Gastroesophageal sphincter (tissue), 4 donors: ENCODE measurements around the gene HMGN3. TPM values are rescaled to one million over a fixed set of nuclear protein-coding genes. Genes with fewer than 3 reads are reported as not detected.
"Not testable (repeated sequence)": the region's sequence is repeated elsewhere in the genome, so short reads cannot be mapped to it uniquely, and the experiment has no call there.

ENCODE experiments used
- ATAC-seq: fragments of 150-250 bp; one replicate; pipeline ENCODE4 v1.9.1; 2016; ENCODE audit warnings: mild to moderate bottlenecking, moderate library complexity
- H3K27ac ChIP-seq, 4 donors: fragments of 200-600 bp; sonication (generic) in 3 of 4; 1 replicate in 3 of 4; 2 replicates in 1 of 4; pipeline ENCODE4 v1.5.1; 2016 to 2019
- H3K27me3 ChIP-seq: fragments of 200-600 bp; sonication (generic); one replicate; pipeline ENCODE4 v1.5.1; 2019
- H3K36me3 ChIP-seq, 2 donors: fragments of 200-600 bp; sonication (generic); one replicate each; pipeline ENCODE4 v1.5.1; 2019; ENCODE audit warnings: control low read depth in 1 of 2
- H3K4me1 ChIP-seq, 3 donors: fragments of 200-600 bp; sonication (generic); 1 replicate in 2 of 3; 2 replicates in 1 of 3; pipeline ENCODE4 v1.5.1; 2016 to 2019; ENCODE audit warnings: control low read depth in 2 of 3
- H3K4me3 ChIP-seq, 2 donors: fragments of 200-600 bp; sonication (generic); one replicate each; pipeline ENCODE4 v1.5.1; 2019; ENCODE audit warnings: mild to moderate bottlenecking in 1 of 2, moderate library complexity in 1 of 2
- H3K9me3 ChIP-seq, 3 donors: fragments of 200-600 bp; sonication (generic); one replicate each; pipeline ENCODE4 v1.5.1; 2017 to 2019; ENCODE audit warnings: control low read depth in 2 of 3
- CTCF ChIP-seq, 4 experiments: fragments of 200-600 bp in 2 of 4; fragments of 450-650 bp in 2 of 4; sonication (generic) in 1 of 4; IDR thresholded peaks; one replicate each; pipeline ENCODE4 v1.5.1; 2017 to 2019; ENCODE audit warnings: antibody characterized with exemption in 4 of 4, mild to moderate bottlenecking in 2 of 4, moderate library complexity in 2 of 4
- EP300 ChIP-seq: sonication (generic); formaldehyde crosslinking; IDR thresholded peaks from one replicate; pipeline ENCODE4 v1.6.1; 2017; ENCODE audit warnings: antibody characterized with exemption, mild to moderate bottlenecking
- POLR2A ChIP-seq, 2 donors: fragments of 450-650 bp; IDR thresholded peaks; one replicate each; pipeline ENCODE4 v1.6.1; 2017; ENCODE audit warnings: antibody characterized with exemption in 2 of 2, mild to moderate bottlenecking in 2 of 2, moderate library complexity in 1 of 2
- POLR2AphosphoS5 ChIP-seq: sonication (generic); formaldehyde crosslinking; IDR thresholded peaks from one replicate; pipeline ENCODE4 v1.6.1; 2017; ENCODE audit warnings: antibody characterized with exemption
- WGBS, 2 donors: methylation state at CpG; one replicate each; pipeline ENCODE4 v1.1.5; 2018; ENCODE audit warnings: low coverage in 1 of 2; 5-methylcytosine and 5-hydroxymethylcytosine counted together
- total RNA-seq, 4 donors: library from RNA; depleted of rRNA; stranded (reverse); fragments of >200 nt; gene quantifications; one replicate each; pipeline ENCODE4 v1.1.0, GENCODE V29; 2016

Gene HMGN3
- total RNA-seq, 4 donors from 2014 or later: 41.4 to 97.9 (median 61.4) TPM

GRCh38 chr6:79266051-79266450 is 31.6 kb upstream of the HMGN3 start:
- Histone ChIP-seq H3K36me3 (no peaks in the 10 kb centered on the region), H3K27me3 (no peaks in the 10 kb centered on the region), H3K9me3 (no peaks in the 10 kb centered on the region), H3K4me1 (peaks cover 0 to 19% (median 4%) of the 10 kb centered on the region in 3 donors), H3K27ac (no peak overlapping the region), H3K4me3 (no peak overlapping the region)
- TF ChIP-seq CTCF (IDR thresholded peaks at IDR 0.05) (no peak), POLR2A (IDR thresholded peaks at IDR 0.05) (no peak), EP300 (no peak), POLR2AphosphoS5 (no peak)
- no peak for ATAC-seq

- Histone ChIP-seq H3K4me1 (peaks cover 0 to 7% (median 0%) of the 10 kb centered on the region in 3 donors), H3K27me3 (no peaks in the 10 kb centered on the region), H3K4me3 (no peak overlapping the region), H3K9me3 (peaks cover 0 to 5% (median 0%) of the 10 kb centered on the region in 3 donors), H3K36me3 (no peaks in the 10 kb centered on the region), H3K27ac (no peak overlapping the region)
- TF ChIP-seq POLR2A (IDR thresholded peaks at IDR 0.05): no peak
- no peak for TF ChIP-seq POLR2AphosphoS5
- TF ChIP-seq EP300: no peak
- no peak for TF ChIP-seq CTCF (IDR thresholded peaks at IDR 0.05)
- ATAC-seq: no peak
Observed at GRCh38 chr6:79263359-79263758, 28.9 kb upstream of the HMGN3 start.

- WGBS, 2 donors: 60% methylated on average over 3 of the region's 5 CpGs; no CpG with 5 or more reads in 1 of the 2 donors
- no peaks in the 10 kb centered on the region for H3K36me3 ChIP-seq
Observed at GRCh38 chr6:79261666-79262065, 27.2 kb upstream of the HMGN3 start.

GRCh38 chr6:79260772-79261171 is 26.3 kb upstream of the HMGN3 start:
- WGBS, 2 donors: 92 to 96% methylated on average over 2 of the region's 2 CpGs
- Histone ChIP-seq H3K27me3 (no peaks in the 10 kb centered on the region), H3K36me3 (no peaks in the 10 kb centered on the region), H3K9me3 (peaks cover 0 to 5% (median 0%) of the 10 kb centered on the region in 3 donors), H3K4me3 (no peak overlapping the region), H3K27ac (no peak overlapping the region), H3K4me1 (peaks cover 0 to 7% (median 0%) of the 10 kb centered on the region in 3 donors)
- ATAC-seq: no peak
- TF ChIP-seq EP300 (no peak), CTCF (IDR thresholded peaks at IDR 0.05) (no peak), POLR2A (IDR thresholded peaks at IDR 0.05) (no peak), POLR2AphosphoS5 (no peak)

More at GRCh38 chr6:79261666-79262065, 27.2 kb upstream of the HMGN3 start:
- Histone ChIP-seq H3K9me3 (peaks cover 0 to 5% (median 0%) of the 10 kb centered on the region in 3 donors), H3K27me3 (no peaks in the 10 kb centered on the region), H3K4me1 (peaks cover 0 to 7% (median 0%) of the 10 kb centered on the region in 3 donors), H3K4me3 (no peak overlapping the region), H3K27ac (no peak overlapping the region)
- no peak for ATAC-seq
- TF ChIP-seq CTCF (IDR thresholded peaks at IDR 0.05): no peak
- TF ChIP-seq POLR2AphosphoS5: no peak
- no peak for TF ChIP-seq EP300
- no peak for TF ChIP-seq POLR2A (IDR thresholded peaks at IDR 0.05)

- Histone ChIP-seq H3K9me3 (peaks cover 0 to 8% (median 0%) of the 10 kb centered on the region in 3 donors), H3K36me3 (no peaks in the 10 kb centered on the region), H3K4me1 (no peaks in the 10 kb centered on the region), H3K4me3 (no peak overlapping the region), H3K27me3 (no peaks in the 10 kb centered on the region), H3K27ac (no peak overlapping the region)
- no peak for ATAC-seq
- TF ChIP-seq POLR2A (IDR thresholded peaks at IDR 0.05) (no peak), CTCF (IDR thresholded peaks at IDR 0.05) (no peak), EP300 (no peak), POLR2AphosphoS5 (no peak)
- WGBS, 2 donors: 59 to 75% methylated on average over 4 to 5 of the region's 5 CpGs
Observed at GRCh38 chr6:79257381-79258205, 23.1 kb upstream of the HMGN3 start.

GRCh38 chr6:79256770-79257169 is 22.3 kb upstream of the HMGN3 start:
- H3K36me3 ChIP-seq, H3K27ac ChIP-seq, H3K4me1 ChIP-seq, H3K4me3 ChIP-seq, H3K27me3 ChIP-seq, ATAC-seq, H3K9me3 ChIP-seq: not testable (repeated sequence)
- WGBS, 2 donors: 100% methylated on average over 2 of the region's 10 CpGs; no CpG with 5 or more reads in 1 of the 2 donors

GRCh38 chr6:79255086-79255485 is 20.6 kb upstream of the HMGN3 start:
- not testable (repeated sequence) for ATAC-seq, H3K36me3 ChIP-seq, H3K4me1 ChIP-seq, H3K4me3 ChIP-seq, H3K27me3 ChIP-seq, H3K9me3 ChIP-seq, H3K27ac ChIP-seq
- WGBS, 2 donors: 82 to 90% methylated on average over 3 of the region's 3 CpGs
